Measurements from ENCODE around the gene IL36A. TPM values are rescaled to one million over a fixed set of nuclear protein-coding genes. Genes with fewer than 3 reads are reported as not detected.

IL36A gene
- total and polyA plus RNA-seq, 9 of the 15 experiments (the other 6 are each of a cell fraction or from before 2014, with no cell fraction given), result not detected

DNA sequence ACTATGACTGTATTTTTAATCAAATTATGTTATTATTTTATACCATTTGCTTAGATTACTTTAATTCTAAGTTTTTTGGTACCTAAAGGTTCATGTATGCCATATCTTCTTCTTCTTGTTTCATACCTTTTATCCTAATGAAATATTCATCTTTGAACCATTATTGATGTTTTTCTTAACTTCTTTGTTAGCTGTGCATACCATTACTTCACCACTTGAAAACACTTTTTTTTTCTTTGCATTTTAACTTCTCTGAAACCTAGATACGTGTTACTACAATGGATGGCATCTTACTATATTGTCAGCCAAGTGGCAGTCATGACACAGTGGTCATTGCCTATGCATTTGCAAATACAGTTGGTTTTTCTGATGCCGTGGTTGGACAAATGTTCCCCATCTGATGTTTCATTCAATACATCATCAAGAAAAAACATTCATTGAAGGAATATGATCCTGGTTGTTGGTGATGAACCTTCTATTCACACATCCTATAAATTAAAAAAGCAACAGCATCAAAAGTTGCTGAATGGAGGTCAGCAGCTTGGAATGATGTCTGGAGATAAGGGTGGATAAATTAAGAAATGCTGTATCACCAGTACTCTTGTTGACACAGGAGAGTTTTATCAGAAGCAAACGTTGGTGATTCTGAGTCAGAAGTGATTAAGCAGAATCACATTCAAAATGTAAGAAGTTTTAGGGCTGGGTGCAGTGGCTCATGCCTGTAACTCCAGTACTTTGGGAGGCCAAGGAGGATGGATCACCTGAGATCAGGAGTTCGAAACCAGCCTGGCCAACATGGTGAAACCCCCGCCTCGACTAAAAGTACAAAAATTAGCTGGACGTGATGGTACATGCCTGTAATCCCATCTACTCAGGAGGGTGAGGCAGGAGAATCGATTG, 7.4 kb downstream of the IL36A start:
- Histone ChIP-seq H3K36me3 (ENCODE audit: control insufficient read depth, insufficient read depth, low read length) (no peaks in the 10 kb centered on the region), H2AFZ (ENCODE audit: low read depth, low read length) (peak overlapping the region; percentile 70), H3K9ac (ENCODE audit: insufficient read depth in 1 of 2, low read depth in 2 of 2, low read length in 2 of 2) (peak overlapping the region in 1 of 2 experiments; percentile 47; a peak in 3 of 4 replicates), H3K4me1 (replicated peaks in 1 of 2; ENCODE audit: control insufficient read depth in 2 of 2, insufficient read depth in 2 of 2, low read length in 2 of 2) (peaks cover 4 to 19% of the 10 kb centered on the region in 2 experiments), H3K9me1 (ENCODE audit: control insufficient read depth, insufficient read depth, low read length) (no peaks in the 10 kb centered on the region), H3K79me2 (ENCODE audit: control insufficient read depth, insufficient read depth, low read length) (no peaks in the 10 kb centered on the region), H4K20me1 (replicated peaks; ENCODE audit: control insufficient read depth, insufficient read depth, low read length) (no peaks in the 10 kb centered on the region), H3K9me3 (replicated peaks; ENCODE audit: control insufficient read depth, insufficient read depth, low read depth, low read length) (peaks cover 3% of the 10 kb centered on the region; the same call in 1 of the 2 replicates), H3K27me3 (ENCODE audit: control insufficient read depth in 2 of 2, insufficient read depth in 2 of 2, low read length in 2 of 2) (no peaks in the 10 kb centered on the region), H3K4me2 (ENCODE audit: insufficient read depth, low read length) (peak overlapping the region; percentile 40), H3K4me3 (no peak overlapping the region), H3K27ac (ENCODE audit: extremely low read depth, low read depth, low read length) (peak overlapping the region; percentile 81)
- BruUV-seq (replicated peaks), result no TSS peak
- ChIA-PET CTCF (ENCODE audit: low intra/inter-chr PET ratio) (no interaction called here), POLR2A (interaction anchor here (1.2 kb wide), 1 partner anchor 13 kb away, joined by 4 read pairs; no protein-coding TSS in a partner anchor)
- WGBS (ENCODE audit: insufficient coverage, low coverage, missing lambda C conversion rate), result under 1% methylated on average over 8 of the region's 8 CpGs
- intact Hi-C loops (cut with micrococcal nuclease) (no loop called here), in situ Hi-C loops (cut with MboI) (no loop called here)
- FAIRE-seq (peak; percentile 92), ATAC-seq (peak; percentile 96), DNase-seq (ENCODE audit: extremely low read depth in 1 of 4, low spot score in 3 of 4) (peak; percentile 58 to 89 (median 72))
- no peak for TF ChIP-seq HMG20A (CRISPR knock-in tag; conservative IDR thresholded peaks at IDR 0.05)
- peak; percentile 28; the same call in 1 of the 2 replicates for TF ChIP-seq TARDBP (IDR thresholded peaks at IDR 0.05)
- 0 out of 2 replicates have a peak, but pooled peaks have one; percentile 65 for TF ChIP-seq ZNF644 (tag; IDR thresholded peaks at IDR 0.05; ENCODE audit: low read depth)
- no peak for TF ChIP-seq ZNF431 (CRISPR knock-in tag; IDR thresholded peaks at IDR 0.05)
- TF ChIP-seq, protein P1, sequence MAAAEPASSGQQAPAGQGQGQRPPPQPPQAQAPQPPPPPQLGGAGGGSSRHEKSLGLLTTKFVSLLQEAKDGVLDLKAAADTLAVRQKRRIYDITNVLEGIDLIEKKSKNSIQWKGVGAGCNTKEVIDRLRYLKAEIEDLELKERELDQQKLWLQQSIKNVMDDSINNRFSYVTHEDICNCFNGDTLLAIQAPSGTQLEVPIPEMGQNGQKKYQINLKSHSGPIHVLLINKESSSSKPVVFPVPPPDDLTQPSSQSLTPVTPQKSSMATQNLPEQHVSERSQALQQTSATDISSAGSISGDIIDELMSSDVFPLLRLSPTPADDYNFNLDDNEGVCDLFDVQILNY (CRISPR knock-in tag; IDR thresholded peaks at IDR 0.05), result no peak
- TF ChIP-seq ZNF224 (CRISPR knock-in tag; IDR thresholded peaks at IDR 0.05), result no peak
- no peak for TF ChIP-seq ZNF12 (CRISPR knock-in tag; IDR thresholded peaks at IDR 0.05)
- TF ChIP-seq HNRNPH1 (optimal IDR thresholded peaks at IDR 0.05; ENCODE audit: low read depth, low read length), result no peak
- TF ChIP-seq ZC3H4 (CRISPR knock-in tag; IDR thresholded peaks at IDR 0.05; ENCODE audit: borderline replicate concordance), result no peak
- TF ChIP-seq SMAD4 (CRISPR knock-in tag; conservative IDR thresholded peaks at IDR 0.05), result peak; percentile 97
- TF ChIP-seq SREBF2 (CRISPR knock-in tag; IDR thresholded peaks at IDR 0.05), result 0 out of 2 replicates have a peak, but pooled peaks have one; percentile 13
- TF ChIP-seq, protein P2, sequence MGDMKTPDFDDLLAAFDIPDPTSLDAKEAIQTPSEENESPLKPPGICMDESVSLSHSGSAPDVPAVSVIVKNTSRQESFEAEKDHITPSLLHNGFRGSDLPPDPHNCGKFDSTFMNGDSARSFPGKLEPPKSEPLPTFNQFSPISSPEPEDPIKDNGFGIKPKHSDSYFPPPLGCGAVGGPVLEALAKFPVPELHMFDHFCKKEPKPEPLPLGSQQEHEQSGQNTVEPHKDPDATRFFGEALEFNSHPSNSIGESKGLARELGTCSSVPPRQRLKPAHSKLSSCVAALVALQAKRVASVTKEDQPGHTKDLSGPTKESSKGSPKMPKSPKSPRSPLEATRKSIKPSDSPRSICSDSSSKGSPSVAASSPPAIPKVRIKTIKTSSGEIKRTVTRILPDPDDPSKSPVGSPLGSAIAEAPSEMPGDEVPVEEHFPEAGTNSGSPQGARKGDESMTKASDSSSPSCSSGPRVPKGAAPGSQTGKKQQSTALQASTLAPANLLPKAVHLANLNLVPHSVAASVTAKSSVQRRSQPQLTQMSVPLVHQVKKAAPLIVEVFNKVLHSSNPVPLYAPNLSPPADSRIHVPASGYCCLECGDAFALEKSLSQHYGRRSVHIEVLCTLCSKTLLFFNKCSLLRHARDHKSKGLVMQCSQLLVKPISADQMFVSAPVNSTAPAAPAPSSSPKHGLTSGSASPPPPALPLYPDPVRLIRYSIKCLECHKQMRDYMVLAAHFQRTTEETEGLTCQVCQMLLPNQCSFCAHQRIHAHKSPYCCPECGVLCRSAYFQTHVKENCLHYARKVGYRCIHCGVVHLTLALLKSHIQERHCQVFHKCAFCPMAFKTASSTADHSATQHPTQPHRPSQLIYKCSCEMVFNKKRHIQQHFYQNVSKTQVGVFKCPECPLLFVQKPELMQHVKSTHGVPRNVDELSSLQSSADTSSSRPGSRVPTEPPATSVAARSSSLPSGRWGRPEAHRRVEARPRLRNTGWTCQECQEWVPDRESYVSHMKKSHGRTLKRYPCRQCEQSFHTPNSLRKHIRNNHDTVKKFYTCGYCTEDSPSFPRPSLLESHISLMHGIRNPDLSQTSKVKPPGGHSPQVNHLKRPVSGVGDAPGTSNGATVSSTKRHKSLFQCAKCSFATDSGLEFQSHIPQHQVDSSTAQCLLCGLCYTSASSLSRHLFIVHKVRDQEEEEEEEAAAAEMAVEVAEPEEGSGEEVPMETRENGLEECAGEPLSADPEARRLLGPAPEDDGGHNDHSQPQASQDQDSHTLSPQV (IDR thresholded peaks at IDR 0.05), result peak; percentile 90; the same call in 1 of the 2 replicates
- TF ChIP-seq LARP7 (IDR thresholded peaks at IDR 0.05), result no peak
- no peak for TF ChIP-seq CHCHD3 (CRISPR knock-in tag; IDR thresholded peaks at IDR 0.05)
- peak; percentile 99 for TF ChIP-seq ZNF316 (IDR thresholded peaks at IDR 0.05)
- TF ChIP-seq HLTF (IDR thresholded peaks at IDR 0.05), result no peak
